Uterus (tissue), 4 donors: ENCODE data around the gene PHACTR2. TPM values are rescaled to one million over a fixed set of nuclear protein-coding genes. Genes with fewer than 3 reads are reported as not detected.
A peak's percentile ranks its signal among the peaks of the same experiment; 100 is the strongest.

ENCODE experiments used
- DNase-seq, 2 donors: peaks; one replicate each; pipeline ENCODE4 v3.0.0-alpha.2; 2019 to 2020
- H3K27ac ChIP-seq, 2 donors: fragments of 200-600 bp; sonication (generic); 1 replicate in 1 of 2; 2 replicates in 1 of 2; pipeline ENCODE4 v1.5.1; 2016 to 2018
- H3K27me3 ChIP-seq, 2 donors: fragments of 200-600 bp; sonication (generic); one replicate each; pipeline ENCODE4 v1.5.1; 2018 to 2019; ENCODE audit warnings: control low read depth in 1 of 2
- H3K36me3 ChIP-seq, 2 donors: fragments of 200-600 bp; sonication (generic); one replicate each; pipeline ENCODE4 v1.5.1; 2019; ENCODE audit warnings: control low read depth in 1 of 2
- H3K4me1 ChIP-seq, 2 donors: fragments of 200-600 bp; sonication (generic); one replicate each; pipeline ENCODE4 v1.5.1; 2018 to 2019; ENCODE audit warnings: control low read depth in 1 of 2
- H3K4me3 ChIP-seq, 2 donors: fragments of 200-600 bp; sonication (generic); 1 replicate in 1 of 2; 2 replicates in 1 of 2; pipeline ENCODE4 v1.5.1; 2018 to 2019; ENCODE audit warnings: mild to moderate bottlenecking in 1 of 2
- H3K9me3 ChIP-seq, 2 donors: fragments of 200-600 bp; sonication (generic); one replicate each; pipeline ENCODE4 v1.5.1; 2019; ENCODE audit warnings: control low read depth in 1 of 2
- POLR2A ChIP-seq, 2 donors: fragments of 450-650 bp; IDR thresholded peaks; one replicate each; pipeline ENCODE4 v1.6.1; 2016; ENCODE audit warnings: antibody characterized with exemption in 2 of 2, mild to moderate bottlenecking in 1 of 2, moderate library complexity in 1 of 2
- intact Hi-C: fragments of 100-400 bp; cut with DNase I; formaldehyde crosslinking; loops from one replicate; pipeline ENCODE4 v1.15.1; 2023; ENCODE audit warnings: low total_unique reads
- total RNA-seq, 4 donors: library from RNA; depleted of rRNA in 3 of 4; stranded (reverse); fragments of >200 nt in 3 of 4; gene quantifications; one replicate each; pipeline versions ENCODE4 v1.1.0 to v1.2.4, GENCODE V29; 2014 to 2023
- TF ChIP-seq, protein P1 (sequence below), 4 experiments: fragments of 200-600 bp in 2 of 4; fragments of 450-650 bp in 2 of 4; sonication (generic) in 2 of 4; IDR thresholded peaks; one replicate each; pipeline ENCODE4 v1.5.1; 2016 to 2019; ENCODE audit warnings: antibody characterized with exemption in 4 of 4, mild to moderate bottlenecking in 2 of 4, moderate library complexity in 1 of 4
- donor health status: DM: yes; HTN: yes; CAD: no.

The PHACTR2 gene
- total RNA-seq, 4 donors from 2014 or later: 78.2 to 145 (median 90.1) TPM

DNA sequence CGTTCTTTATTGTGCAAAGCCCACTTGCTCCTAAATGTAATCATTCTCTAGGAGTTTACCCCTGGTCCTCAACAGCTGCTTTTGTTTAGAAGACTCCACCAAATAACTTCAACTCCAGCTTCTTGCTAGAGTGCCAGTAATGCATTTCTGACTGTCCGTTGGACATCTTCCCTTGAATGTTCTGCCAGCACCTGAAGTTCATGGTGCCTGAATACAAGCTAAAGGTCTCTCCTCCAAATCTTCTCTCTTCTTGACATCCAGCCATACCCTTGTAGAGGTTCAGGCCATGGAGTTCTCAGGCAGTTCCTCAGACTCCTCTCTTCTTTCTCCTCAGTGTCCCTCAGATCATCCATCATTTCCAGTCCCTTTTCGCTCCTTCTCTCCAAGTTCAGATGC lies 21.7 kb downstream of the PHACTR2 start:
- Histone ChIP-seq H3K4me1 (peaks cover 0 to 18% of the 10 kb centered on the region in 2 donors), H3K27ac (peak overlapping the region; percentile 4 to 80), H3K9me3 (no peaks in the 10 kb centered on the region), H3K36me3 (no peaks in the 10 kb centered on the region), H3K4me3 (no peak overlapping the region), H3K27me3 (no peaks in the 10 kb centered on the region)
- no peak for DNase-seq
- intact Hi-C loops: no loop called here
- TF ChIP-seq POLR2A (IDR thresholded peaks at IDR 0.05): no peak
- TF ChIP-seq, protein P1, sequence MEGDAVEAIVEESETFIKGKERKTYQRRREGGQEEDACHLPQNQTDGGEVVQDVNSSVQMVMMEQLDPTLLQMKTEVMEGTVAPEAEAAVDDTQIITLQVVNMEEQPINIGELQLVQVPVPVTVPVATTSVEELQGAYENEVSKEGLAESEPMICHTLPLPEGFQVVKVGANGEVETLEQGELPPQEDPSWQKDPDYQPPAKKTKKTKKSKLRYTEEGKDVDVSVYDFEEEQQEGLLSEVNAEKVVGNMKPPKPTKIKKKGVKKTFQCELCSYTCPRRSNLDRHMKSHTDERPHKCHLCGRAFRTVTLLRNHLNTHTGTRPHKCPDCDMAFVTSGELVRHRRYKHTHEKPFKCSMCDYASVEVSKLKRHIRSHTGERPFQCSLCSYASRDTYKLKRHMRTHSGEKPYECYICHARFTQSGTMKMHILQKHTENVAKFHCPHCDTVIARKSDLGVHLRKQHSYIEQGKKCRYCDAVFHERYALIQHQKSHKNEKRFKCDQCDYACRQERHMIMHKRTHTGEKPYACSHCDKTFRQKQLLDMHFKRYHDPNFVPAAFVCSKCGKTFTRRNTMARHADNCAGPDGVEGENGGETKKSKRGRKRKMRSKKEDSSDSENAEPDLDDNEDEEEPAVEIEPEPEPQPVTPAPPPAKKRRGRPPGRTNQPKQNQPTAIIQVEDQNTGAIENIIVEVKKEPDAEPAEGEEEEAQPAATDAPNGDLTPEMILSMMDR (IDR thresholded peaks at IDR 0.05): no peak

DNA sequence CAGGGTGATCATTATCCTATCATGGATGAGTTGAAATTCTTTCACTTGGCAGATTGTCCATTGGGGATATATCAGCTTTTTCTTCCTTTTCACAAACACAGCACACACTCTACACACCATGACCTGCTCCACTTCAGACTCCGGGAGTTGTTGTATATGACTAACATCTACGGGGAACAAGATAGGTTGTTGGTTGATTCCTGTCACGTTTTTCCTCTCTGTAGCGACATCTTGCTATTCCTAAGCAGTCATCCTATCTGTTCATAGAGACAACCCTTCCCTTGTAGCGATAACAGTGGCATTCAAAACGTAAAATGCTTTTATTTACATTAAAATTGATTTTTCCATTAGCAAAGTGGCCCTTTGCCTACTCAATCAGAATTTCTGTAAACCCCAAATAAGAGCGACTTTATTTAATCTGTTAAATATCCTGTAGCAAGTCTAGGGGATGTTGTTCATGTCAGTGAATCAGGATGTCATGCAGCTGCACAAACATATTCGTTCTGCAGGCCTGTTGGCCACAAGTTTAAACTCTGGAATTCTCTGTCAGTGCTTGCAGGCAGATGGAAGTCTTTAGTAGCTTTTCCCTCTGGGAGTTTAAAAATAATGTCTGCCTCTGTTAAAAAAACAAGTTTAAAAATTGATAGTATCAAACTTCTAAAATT lies 23.1 kb downstream of the PHACTR2 start:
- Histone ChIP-seq H3K27me3 (no peaks in the 10 kb centered on the region), H3K4me1 (peaks cover 0 to 18% of the 10 kb centered on the region in 2 donors), H3K36me3 (no peaks in the 10 kb centered on the region), H3K27ac (peak overlapping the region; percentile 59 to 80), H3K4me3 (no peak overlapping the region), H3K9me3 (no peaks in the 10 kb centered on the region)
- no peak for TF ChIP-seq POLR2A (IDR thresholded peaks at IDR 0.05)
- TF ChIP-seq, protein P1 (IDR thresholded peaks at IDR 0.05): no peak
- intact Hi-C loops: no loop called here
- DNase-seq: peak in 1 of 2 donors; percentile 31

DNA sequence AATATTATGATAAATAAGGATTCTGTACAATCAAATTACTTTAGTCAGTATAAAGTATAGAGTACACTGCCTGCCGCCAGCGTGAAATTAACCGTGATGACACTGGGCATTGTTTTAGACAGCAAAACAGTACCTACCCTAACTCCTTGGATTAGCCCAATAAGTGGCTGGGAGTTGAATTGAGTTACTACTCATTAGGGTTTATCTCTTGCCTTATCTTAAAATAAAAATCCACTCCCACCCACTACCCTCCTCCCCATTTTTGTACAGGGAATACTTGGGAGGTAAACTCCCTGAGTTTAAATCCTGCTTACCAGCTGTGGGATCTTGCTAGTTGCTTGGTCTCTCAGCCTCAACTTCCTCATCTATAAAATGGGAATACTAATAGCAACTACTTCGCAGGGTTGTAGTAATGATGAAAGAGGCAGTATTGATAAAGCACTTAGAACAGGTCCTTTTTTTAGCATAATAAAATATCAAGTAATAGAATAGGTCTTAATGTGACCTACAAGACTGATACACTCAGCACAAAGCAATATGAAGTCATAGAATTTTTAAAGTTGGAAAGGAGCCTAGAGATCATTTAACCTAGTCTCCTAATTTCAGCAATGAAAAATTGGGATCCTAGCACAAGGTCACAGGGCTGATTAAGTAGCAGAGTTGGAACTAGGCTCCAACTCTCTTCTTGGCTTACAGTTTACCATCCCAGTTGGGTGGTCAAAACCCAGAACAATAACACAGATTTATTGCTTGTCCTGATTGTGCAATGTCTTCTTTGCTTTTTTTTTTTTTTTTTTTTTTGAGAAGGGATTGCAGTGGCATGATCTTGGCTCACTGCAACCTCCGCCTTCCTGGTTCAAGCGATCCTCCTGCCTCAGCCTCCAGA lies 23.8 kb downstream of the PHACTR2 start:
- intact Hi-C loops: no loop called here

DNA sequence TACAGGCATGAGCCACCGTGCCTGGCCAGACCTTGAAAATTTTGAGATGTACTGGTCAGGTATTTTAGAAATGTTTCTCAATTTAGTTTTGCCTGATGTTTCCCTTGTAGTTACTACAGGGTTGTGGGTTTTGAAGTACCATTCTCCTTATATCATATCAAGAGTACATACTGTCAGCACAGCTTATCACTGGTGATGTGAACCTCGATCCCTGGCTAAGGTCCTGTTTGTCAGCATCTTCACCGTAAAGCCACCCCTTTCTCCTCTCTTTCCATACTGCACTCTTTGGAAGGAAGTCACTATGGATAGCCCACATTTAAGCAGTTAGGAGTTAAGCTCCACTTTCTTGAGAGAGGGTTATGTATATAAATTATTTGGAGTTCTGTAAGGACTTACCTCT lies 27.8 kb downstream of the PHACTR2 start:
- intact Hi-C loops: no loop called here
- no peak for TF ChIP-seq POLR2A (IDR thresholded peaks at IDR 0.05)
- TF ChIP-seq, protein P1 (IDR thresholded peaks at IDR 0.05): no peak
- DNase-seq: no peak

More for the DNA sequence above, 23.8 kb downstream of the PHACTR2 start:
- Histone ChIP-seq H3K9me3 (no peaks in the 10 kb centered on the region), H3K4me1 (peaks cover 0 to 18% of the 10 kb centered on the region in 2 donors), H3K36me3 (no peaks in the 10 kb centered on the region), H3K27ac (peak overlapping the region; percentile 59 to 80), H3K4me3 (no peak overlapping the region), H3K27me3 (no peaks in the 10 kb centered on the region)
- no peak for TF ChIP-seq POLR2A (IDR thresholded peaks at IDR 0.05)
- TF ChIP-seq, protein P1 (IDR thresholded peaks at IDR 0.05): no peak
- peak in 1 of 2 donors; percentile 30 for DNase-seq

DNA sequence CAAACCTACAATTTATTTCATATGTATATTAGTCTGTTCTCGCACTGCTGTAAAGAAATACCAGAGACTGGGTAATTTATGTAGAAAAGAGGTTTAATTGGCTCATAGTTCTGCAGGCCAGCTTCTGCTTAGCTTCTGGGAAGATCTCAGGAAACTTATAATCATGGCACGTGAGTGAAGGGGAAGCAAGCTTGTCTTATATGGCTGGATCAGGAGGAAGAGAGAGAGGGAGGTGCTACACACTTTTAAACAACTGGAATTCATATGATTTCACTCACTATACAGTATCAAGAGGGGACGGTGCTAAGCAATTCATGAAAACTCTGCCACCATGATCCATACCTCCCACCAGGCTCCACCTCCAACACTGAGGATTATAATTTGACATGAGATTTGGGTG lies 29.9 kb downstream of the PHACTR2 start:
- Histone ChIP-seq H3K9me3 (no peaks in the 10 kb centered on the region), H3K36me3 (no peaks in the 10 kb centered on the region), H3K4me1 (no peaks in the 10 kb centered on the region), H3K4me3 (no peak overlapping the region), H3K27ac (no peak overlapping the region), H3K27me3 (no peaks in the 10 kb centered on the region)
- intact Hi-C loops: no loop called here
- TF ChIP-seq, protein P1 (IDR thresholded peaks at IDR 0.05): no peak
- no peak for TF ChIP-seq POLR2A (IDR thresholded peaks at IDR 0.05)
- DNase-seq: no peak

More for the DNA sequence above, 27.8 kb downstream of the PHACTR2 start:
- H3K4me1 ChIP-seq: no peaks in the 10 kb centered on the region
- no peaks in the 10 kb centered on the region for H3K9me3 ChIP-seq
- no peak overlapping the region for H3K27ac ChIP-seq
- no peaks in the 10 kb centered on the region for H3K27me3 ChIP-seq
- H3K36me3 ChIP-seq: no peaks in the 10 kb centered on the region
- H3K4me3 ChIP-seq: no peak overlapping the region
